ENCODE data around the gene PGA3.
"Not testable (repeated sequence)": the region's sequence is repeated elsewhere in the genome, so short reads cannot be mapped to it uniquely, and the experiment has no call there.

PGA3 gene

DNA sequence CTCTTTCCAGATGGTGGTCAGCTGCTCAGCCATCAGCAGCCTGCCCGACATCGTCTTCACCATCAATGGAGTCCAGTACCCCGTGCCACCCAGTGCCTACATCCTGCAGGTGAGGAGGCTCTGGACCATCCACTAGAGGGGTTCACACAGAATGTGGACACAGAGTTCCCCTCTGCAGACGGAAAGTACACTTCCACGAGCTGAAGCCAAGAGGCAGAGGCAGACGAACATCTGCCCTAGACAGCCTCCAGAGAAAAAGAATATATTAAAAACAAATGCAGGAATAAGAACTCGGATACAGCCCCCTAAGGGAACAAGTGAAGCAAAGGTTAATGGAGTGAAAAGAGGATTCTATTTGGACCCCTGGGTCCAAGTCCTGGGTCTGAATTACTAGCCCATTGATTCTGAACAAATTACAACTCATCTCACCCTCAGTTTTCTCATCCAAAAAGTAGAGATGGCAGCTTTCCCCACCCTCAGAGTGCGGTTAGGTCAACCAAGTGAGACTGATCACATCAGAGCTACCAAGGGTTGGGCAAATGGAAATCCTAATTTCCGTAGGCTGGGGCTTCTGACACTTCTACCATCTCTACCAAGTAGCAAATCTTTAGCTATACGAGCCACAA, 8.1 kb downstream of the PGA3 start:
- not testable (repeated sequence) for DNase-seq

DNA sequence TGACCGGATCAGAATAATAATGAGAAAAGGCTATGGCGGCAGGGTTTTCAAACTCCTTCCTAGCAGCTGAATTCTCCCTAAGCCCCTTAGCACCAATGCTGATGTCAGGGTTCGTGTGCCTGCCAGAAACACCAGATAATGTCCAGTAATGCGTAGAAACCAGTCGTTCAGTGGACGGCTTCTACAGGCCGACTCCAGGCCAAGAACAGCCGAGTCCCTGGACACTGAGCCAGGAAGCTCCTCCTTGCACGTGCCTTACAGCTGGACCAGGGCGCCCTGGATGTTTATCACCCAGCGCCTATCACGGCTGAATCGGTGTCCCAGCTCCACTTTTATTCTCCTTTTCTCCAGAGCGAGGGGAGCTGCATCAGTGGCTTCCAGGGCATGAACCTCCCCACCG, 8.9 kb downstream of the PGA3 start:
- DNase-seq, result not testable (repeated sequence)

DNA sequence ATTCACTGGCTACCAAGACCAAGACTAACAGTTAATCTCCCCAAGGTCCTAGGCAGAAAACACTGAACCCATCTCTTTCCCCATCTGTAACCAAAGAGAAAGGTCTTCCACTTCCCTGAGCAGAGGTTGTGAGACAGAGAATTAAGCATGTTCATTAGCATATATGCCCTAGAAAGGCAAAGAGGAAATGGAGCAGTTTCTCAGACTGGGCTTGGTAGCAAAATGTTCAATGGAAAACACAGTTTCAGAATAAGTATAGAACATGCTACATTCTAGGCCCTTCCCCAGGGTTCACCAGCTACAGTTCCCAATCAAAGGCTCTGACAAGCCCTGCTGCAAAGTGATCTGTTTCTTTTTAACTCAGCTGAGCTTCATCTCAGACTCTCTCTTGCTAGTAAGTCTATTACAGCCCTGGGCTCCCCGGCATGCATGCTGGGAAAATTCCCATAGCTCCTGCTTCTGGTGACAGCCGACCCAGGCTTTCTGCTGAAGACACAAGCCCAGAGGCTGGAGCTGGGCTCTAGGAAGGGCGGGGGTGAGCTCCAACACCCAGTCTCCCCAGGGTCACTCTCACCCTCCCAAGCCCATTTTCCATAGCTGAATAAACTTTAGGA, 10.5 kb downstream of the PGA3 start:
- not testable (repeated sequence) for DNase-seq

DNA sequence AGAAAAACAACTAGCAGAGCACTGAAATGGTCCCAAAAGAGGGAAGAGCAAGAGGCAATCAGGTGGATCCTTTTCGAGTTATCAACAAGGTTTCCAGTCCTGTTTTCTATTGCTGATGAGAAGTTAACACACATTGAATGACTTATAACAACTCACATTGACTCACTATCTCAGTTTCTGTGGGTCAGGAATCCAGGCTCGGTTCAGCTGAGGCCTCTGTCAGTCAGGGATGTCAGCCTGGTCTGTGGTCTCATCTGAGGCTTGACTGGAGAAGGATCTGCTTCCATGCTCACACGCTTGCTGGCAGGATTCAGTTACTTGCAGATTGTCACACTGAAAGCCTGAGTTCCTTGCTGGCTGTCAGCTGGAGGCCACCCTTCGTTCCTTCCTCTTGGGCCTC, 15.0 kb downstream of the PGA3 start:
- not testable (repeated sequence) for DNase-seq

DNA sequence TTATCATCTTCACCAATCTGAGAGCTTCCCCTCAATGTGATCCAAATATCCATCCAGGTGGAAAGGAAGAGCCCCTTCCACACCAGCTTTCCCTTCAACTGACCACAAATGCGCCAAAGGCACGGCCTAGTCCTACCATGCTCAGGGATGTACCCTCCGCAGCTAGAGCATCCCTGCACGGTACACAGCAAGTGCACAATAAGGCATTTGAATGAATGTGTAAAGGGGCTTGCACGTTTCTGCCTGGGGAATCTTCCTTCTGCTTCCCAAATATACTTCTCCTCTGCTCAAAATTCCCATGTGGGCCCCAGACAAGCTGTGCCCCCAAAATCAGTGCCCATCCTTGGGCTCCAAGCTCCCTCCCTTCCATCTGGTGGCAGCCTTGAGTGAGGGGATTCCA, 15.7 kb downstream of the PGA3 start:
- not testable (repeated sequence) for DNase-seq

DNA sequence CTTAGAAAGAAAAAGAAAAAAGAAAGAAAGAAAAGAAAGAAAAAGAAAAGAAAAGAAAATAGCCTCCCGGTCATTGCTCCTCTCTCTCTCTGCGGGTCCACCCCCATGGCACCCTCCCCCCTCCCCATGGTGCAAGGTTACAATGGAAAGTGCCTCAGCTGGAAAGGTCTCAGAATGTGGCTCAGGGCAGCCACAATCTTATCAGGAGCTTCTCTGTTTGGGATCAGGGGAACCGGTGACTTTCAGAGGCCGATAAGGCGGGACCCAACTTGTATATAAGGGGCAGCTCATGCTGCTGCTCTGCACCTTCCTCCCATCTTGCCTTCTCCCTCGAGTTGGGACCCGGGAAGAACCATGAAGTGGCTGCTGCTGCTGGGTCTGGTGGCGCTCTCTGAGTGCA, 18.7 kb downstream of the PGA3 start, which contains the start of gene PGA4:
PGA4 (plus strand) TSS at position 301 of the 400 bp plus-strand sequence; CDS start at position 355, 54 bp downstream.
- not testable (repeated sequence) for DNase-seq

DNA sequence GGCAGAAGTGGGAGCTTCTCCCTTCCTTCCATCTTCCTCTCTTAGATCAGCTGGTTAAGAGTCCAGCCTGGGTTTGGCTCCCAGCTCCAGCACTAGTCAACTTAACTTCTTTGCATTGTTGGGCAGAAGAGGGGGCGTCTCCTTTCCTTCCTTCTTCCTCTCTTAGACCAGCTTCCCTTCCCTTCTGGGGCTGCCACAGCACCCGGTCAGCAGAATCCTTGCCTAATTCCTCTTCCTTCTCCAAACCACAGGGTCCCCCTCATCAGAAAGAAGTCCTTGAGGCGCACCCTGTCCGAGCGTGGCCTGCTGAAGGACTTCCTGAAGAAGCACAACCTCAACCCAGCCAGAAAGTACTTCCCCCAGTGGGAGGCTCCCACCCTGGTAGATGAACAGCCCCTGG, 19.4 kb downstream of the PGA3 start:
- not testable (repeated sequence) for DNase-seq

DNA sequence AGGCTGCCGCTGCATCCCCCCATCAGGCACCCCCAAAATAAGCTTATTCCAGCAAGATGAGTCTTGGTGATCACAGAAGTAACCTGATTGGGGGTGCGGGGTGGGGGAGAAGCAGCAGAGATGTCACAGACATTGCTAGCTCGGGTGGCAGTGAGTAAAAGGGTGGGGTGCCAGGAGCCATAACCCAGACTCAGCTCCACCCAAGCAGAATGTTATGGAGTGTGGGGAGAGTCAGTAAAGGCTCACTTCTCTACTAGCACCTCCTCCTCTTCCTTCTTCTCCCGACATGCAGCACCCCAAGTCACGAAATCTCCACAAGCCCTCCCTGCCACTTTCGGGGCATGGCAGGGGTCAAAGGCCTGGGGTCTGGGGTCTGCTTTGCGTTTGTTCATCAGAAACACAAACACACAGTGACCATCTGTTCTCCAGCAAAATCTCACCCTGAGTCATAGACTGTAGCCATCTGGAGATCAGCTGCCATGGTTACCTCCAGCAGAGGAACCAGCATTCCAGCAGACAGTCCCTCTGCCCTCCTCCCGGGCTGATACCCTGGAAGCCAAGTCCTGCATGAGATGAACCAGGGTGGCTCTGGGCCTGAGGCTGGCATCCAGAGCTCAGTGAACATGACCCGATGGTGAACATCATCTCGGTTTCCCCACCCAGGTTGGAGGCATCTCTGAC, 23.3 kb downstream of the PGA3 start:
- not testable (repeated sequence) for DNase-seq

DNA sequence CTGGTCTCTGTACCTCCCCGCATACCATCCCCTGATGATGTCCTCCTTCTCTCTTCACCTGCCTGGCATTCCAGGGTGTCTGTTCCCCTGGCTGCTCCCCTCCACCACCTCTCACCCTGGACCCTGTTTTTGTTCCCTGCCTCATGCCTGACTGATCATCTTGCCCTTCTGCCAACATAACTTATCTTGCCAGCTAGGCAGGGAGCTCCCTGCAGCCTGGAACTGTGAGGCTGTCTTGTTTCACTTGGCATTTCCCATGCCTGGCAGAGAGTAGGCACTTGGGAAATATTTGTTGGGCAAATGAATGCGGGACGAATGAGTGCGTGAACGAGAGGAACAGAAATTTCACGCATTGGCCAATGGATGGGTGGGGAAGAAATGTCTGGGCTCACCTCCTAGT, 26.1 kb downstream of the PGA3 start:
- DNase-seq, result not testable (repeated sequence)

DNA sequence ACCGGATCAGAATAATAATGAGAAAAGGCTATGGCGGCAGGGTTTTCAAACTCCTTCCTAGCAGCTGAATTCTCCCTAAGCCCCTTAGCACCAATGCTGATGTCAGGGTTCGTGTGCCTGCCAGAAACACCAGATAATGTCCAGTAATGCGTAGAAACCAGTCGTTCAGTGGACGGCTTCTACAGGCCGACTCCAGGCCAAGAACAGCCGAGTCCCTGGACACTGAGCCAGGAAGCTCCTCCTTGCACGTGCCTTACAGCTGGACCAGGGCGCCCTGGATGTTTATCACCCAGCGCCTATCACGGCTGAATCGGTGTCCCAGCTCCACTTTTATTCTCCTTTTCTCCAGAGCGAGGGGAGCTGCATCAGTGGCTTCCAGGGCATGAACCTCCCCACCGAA, 27.7 kb downstream of the PGA3 start:
- not testable (repeated sequence) for DNase-seq

DNA sequence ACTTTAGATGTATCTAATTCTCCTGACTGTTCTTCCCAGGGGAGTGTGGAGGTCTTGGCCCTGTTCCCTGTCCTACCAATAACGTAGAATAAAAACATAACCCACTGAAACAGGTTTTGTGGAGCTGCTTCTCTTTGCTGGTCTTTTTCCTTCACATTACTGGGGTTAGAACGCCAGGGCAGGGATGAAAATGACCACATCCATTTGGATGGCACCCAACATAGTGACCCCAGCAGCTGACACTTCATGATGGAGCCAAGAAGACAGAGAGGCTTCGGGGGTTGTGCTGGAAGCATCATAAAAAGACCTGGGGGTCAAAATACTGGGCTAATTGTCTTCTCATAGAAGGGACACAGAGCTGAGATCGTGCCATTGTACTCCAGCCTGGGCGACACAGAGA, 28.3 kb downstream of the PGA3 start:
- DNase-seq, result not testable (repeated sequence)

DNA sequence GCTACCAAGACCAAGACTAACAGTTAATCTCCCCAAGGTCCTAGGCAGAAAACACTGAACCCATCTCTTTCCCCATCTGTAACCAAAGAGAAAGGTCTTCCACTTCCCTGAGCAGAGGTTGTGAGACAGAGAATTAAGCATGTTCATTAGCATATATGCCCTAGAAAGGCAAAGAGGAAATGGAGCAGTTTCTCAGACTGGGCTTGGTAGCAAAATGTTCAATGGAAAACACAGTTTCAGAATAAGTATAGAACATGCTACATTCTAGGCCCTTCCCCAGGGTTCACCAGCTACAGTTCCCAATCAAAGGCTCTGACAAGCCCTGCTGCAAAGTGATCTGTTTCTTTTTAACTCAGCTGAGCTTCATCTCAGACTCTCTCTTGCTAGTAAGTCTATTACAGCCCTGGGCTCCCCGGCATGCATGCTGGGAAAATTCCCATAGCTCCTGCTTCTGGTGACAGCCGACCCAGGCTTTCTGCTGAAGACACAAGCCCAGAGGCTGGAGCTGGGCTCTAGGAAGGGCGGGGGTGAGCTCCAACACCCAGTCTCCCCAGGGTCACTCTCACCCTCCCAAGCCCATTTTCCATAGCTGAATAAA, 29.3 kb downstream of the PGA3 start:
- not testable (repeated sequence) for DNase-seq

DNA sequence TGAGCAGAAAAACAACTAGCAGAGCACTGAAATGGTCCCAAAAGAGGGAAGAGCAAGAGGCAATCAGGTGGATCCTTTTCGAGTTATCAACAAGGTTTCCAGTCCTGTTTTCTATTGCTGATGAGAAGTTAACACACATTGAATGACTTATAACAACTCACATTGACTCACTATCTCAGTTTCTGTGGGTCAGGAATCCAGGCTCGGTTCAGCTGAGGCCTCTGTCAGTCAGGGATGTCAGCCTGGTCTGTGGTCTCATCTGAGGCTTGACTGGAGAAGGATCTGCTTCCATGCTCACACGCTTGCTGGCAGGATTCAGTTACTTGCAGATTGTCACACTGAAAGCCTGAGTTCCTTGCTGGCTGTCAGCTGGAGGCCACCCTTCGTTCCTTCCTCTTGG, 33.8 kb downstream of the PGA3 start:
- DNase-seq, result not testable (repeated sequence)

DNA sequence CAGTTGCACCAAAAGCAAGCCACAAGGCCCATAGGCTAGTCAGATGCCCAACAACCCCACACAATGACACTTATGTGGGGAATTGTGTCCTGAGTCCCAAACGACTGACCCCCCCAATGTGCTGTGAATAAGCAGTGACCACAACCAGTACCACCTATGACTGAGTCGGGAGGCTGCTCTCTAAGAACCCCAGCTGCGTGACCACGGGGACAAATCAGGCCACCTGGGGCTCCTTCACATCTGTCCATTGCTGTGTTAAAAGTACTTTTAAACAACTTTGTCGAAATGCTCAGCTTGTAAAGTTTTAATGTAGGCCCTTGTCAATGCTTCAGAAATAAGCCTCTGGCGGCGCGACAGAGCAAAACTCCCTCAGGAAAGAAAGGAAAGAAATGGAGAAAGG, 37.0 kb downstream of the PGA3 start:
- not testable (repeated sequence) for DNase-seq

DNA sequence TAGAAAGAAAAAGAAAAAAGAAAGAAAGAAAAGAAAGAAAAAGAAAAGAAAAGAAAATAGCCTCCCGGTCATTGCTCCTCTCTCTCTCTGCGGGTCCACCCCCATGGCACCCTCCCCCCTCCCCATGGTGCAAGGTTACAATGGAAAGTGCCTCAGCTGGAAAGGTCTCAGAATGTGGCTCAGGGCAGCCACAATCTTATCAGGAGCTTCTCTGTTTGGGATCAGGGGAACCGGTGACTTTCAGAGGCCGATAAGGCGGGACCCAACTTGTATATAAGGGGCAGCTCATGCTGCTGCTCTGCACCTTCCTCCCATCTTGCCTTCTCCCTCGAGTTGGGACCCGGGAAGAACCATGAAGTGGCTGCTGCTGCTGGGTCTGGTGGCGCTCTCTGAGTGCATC, 37.6 kb downstream of the PGA3 start, which contains the start of gene PGA5:
PGA5 (plus strand) TSS at position 301 of the 400 bp plus-strand sequence; CDS start at position 353, 52 bp downstream.
- DNase-seq, result not testable (repeated sequence)

DNA sequence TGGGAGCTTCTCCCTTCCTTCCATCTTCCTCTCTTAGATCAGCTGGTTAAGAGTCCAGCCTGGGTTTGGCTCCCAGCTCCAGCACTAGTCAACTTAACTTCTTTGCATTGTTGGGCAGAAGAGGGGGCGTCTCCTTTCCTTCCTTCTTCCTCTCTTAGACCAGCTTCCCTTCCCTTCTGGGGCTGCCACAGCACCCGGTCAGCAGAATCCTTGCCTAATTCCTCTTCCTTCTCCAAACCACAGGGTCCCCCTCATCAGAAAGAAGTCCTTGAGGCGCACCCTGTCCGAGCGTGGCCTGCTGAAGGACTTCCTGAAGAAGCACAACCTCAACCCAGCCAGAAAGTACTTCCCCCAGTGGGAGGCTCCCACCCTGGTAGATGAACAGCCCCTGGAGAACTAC, 38.2 kb downstream of the PGA3 start:
- not testable (repeated sequence) for DNase-seq

DNA sequence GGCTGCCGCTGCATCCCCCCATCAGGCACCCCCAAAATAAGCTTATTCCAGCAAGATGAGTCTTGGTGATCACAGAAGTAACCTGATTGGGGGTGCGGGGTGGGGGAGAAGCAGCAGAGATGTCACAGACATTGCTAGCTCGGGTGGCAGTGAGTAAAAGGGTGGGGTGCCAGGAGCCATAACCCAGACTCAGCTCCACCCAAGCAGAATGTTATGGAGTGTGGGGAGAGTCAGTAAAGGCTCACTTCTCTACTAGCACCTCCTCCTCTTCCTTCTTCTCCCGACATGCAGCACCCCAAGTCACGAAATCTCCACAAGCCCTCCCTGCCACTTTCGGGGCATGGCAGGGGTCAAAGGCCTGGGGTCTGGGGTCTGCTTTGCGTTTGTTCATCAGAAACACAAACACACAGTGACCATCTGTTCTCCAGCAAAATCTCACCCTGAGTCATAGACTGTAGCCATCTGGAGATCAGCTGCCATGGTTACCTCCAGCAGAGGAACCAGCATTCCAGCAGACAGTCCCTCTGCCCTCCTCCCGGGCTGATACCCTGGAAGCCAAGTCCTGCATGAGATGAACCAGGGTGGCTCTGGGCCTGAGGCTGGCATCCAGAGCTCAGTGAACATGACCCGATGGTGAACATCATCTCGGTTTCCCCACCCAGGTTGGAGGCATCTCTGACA, 42.1 kb downstream of the PGA3 start:
- not testable (repeated sequence) for DNase-seq

DNA sequence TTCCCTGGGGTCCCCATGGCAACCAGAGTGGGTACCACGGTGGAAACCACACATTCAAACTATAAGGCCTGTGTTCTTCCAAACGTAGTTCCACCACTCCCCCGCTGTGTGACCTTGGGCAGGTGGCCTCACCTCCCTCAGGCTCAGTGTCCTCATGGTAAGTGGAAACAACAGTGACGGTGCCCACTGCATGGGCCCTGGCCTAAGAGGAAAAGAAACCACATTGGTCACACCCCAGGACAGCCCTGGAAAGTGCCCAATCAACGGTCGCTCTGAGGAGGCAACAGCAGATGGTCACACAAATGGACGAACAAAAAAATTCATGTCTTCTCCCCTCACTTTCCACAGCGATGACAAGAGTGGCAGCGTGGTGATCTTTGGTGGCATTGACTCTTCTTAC, 44.8 kb downstream of the PGA3 start:
- not testable (repeated sequence) for DNase-seq

DNA sequence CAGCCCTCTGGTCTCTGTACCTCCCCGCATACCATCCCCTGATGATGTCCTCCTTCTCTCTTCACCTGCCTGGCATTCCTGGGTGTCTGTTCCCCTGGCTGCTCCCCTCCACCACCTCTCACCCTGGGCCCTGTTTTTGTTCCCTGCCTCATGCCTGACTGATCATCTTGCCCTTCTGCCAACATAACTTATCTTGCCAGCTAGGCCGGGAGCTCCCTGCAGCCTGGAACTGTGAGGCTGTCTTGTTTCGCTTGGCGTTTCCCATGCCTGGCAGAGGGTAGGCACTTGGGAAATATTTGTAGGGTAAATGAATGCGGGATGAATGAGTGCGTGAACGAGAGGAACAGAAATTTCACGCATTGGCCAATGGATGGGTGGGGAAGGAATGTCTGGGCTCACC, 45.9 kb downstream of the PGA3 start:
- DNase-seq, result peak; percentile 10 to 64

DNA sequence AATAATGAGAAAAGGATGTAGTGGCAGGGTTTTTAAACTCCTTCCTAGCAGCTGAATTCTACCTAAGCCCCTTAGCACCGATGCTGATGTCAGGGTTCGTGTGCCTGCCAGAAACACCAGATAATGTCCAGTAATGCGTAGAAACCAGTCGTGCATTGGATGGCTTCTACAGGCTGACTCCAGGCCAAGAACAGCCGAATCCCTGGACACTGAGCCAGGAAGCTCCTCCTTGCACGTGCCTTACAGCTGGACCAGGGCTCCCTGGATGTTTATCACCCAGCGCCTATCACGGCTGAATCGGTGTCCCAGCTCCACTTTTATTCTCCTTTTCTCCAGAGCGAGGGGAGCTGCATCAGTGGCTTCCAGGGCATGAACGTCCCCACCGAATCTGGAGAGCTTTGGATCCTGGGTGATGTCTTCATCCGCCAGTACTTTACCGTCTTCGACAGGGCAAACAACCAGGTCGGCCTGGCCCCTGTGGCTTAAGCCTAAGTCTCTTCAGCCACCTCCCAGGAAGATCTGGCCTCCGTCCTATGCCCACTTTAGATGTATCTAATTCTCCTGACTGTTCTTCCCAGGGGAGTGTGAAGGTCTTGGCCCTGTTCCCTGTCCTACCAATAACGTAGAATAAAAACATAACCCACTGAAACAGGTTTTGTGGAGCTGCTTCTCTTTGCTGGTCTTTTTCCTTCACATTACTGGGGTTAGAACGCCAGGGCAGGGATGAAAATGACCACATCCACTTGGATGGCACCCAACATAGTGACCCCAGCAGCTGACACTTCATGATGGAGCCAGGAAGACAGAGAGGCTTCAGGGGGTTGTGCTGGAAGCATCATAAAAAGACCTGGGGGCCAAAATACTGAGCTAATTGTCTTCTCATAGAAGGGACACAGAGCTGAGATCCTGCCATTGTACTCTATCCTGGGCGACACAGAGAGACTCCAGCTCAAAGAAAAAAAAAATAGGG, 47.8 kb downstream of the PGA3 start:
- DNase-seq, result not testable (repeated sequence)

DNA sequence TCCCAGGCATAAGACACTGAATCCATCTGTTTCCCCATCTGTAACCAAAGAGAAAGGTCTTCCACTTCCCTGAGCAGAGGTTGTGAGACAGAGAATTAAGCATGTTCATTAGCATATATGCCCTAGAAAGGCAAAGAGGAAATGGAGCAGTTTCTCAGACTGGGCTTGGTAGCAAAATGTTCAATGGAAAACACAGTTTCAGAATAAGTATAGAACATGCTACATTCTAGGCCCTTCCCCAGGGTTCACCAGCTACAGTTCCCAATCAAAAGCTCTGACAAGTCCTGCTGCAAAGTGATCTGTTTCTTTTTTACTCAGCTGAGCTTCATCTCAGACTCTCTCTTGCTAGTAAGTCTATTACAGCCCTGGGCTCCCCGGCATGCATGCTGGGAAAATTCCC, 49.0 kb downstream of the PGA3 start:
- not testable (repeated sequence) for DNase-seq

All from cerebellar nuclear complex (tissue), 1 donor.